ENCODE data around the gene POLK.

Gene POLK

GRCh38 chr5:75509956-75510355 lies 1.7 kb upstream of the POLK start:
- ChIA-PET CTCF (interaction anchor here (0.6 to 0.7 kb wide), 3 partner anchors 50 to 156 kb away, joined by 3 to 4 read pairs (median 3); no protein-coding TSS in a partner anchor), POLR2A (ENCODE audit: low non-redundant PET) (interaction anchor here (0.7 kb wide), 1 partner anchor 207 kb away, joined by 3 read pairs; the partner anchor contains the start of gene POC5)
- H3K27ac ChIP-seq: no peak overlapping the region
- no peak for TF ChIP-seq CTCF (conservative IDR thresholded peaks at IDR 0.05; ENCODE audit: low read depth)
- DNase-seq (ENCODE audit: low spot score): peak; percentile 24

- CTCF ChIA-PET: interaction anchor here (0.6 kb wide), 3 partner anchors 54 to 155 kb away, joined by 3 to 4 read pairs (median 4); no protein-coding TSS in a partner anchor
- TF ChIP-seq CTCF (conservative IDR thresholded peaks at IDR 0.05; ENCODE audit: low read depth): no peak
Measured at GRCh38 chr5:75510417-75510835, 1.3 kb upstream of the POLK start.

GRCh38 chr5:75510836-75511434 lies 756 bp upstream of the POLK start:
- POLR2A ChIA-PET (ENCODE audit: low non-redundant PET): interaction anchor here (0.6 kb wide), 1 partner anchor 170 kb away, joined by 4 read pairs; no protein-coding TSS in a partner anchor

More at GRCh38 chr5:75510417-75510835, 1.3 kb upstream of the POLK start:
- POLR2A ChIA-PET (ENCODE audit: low non-redundant PET): interaction anchor here (0.6 to 0.7 kb wide), 2 partner anchors 170 to 207 kb away, joined by 3 to 4 read pairs; partner anchors contain the start of gene POC5
- peak overlapping the region; percentile 87 for H3K27ac ChIP-seq
- peak; percentile 49 for DNase-seq (ENCODE audit: low spot score)

GRCh38 chr5:75512383-75513074 lies 838 bp downstream of the POLK start:
- CTCF ChIA-PET: interaction anchor here (0.6 kb wide), 1 partner anchor 73 kb away, joined by 5 read pairs; no protein-coding TSS in a partner anchor
- peak overlapping the region; percentile 87 for H3K27ac ChIP-seq
- POLR2A ChIA-PET (ENCODE audit: low non-redundant PET): interaction anchor here (0.6 kb wide), 1 partner anchor 157 kb away, joined by 4 read pairs; no protein-coding TSS in a partner anchor
- no peak for DNase-seq (ENCODE audit: low spot score)
- no peak for TF ChIP-seq CTCF (conservative IDR thresholded peaks at IDR 0.05; ENCODE audit: low read depth)

More at GRCh38 chr5:75510836-75511434, 756 bp upstream of the POLK start:
- CTCF ChIA-PET: interaction anchor here (0.6 kb wide), 2 partner anchors 54 to 72 kb away, joined by 3 to 4 read pairs; no protein-coding TSS in a partner anchor
- DNase-seq (ENCODE audit: low spot score): peak; percentile 29
- H3K27ac ChIP-seq: peak overlapping the region; percentile 87
- TF ChIP-seq CTCF (conservative IDR thresholded peaks at IDR 0.05; ENCODE audit: low read depth): no peak

GRCh38 chr5:75513841-75514240 lies 2.1 kb downstream of the POLK start:
- TF ChIP-seq CTCF (conservative IDR thresholded peaks at IDR 0.05; ENCODE audit: low read depth): no peak
- no peak overlapping the region for H3K27ac ChIP-seq
- DNase-seq (ENCODE audit: low spot score): no peak
- CTCF ChIA-PET: no interaction called here
- POLR2A ChIA-PET (ENCODE audit: low non-redundant PET): no interaction called here

GRCh38 chr5:75514323-75514722 lies 2.6 kb downstream of the POLK start:
- ChIA-PET POLR2A (ENCODE audit: low non-redundant PET) (no interaction called here), CTCF (interaction anchor here (0.6 kb wide), 2 partner anchors 90 to 645 kb away, joined by 3 to 4 read pairs; no protein-coding TSS in a partner anchor)
- TF ChIP-seq CTCF (conservative IDR thresholded peaks at IDR 0.05; ENCODE audit: low read depth): no peak
- H3K27ac ChIP-seq: no peak overlapping the region
- no peak for DNase-seq (ENCODE audit: low spot score)
